T follicular helper cell (primary cell): ENCODE results near the gene CASKIN1.

ENCODE experiments used
- DNase-seq: peaks from one replicate; pipeline ENCODE4 v3.0.0-alpha.2; 2020; ENCODE audit warnings: low read depth

Gene CASKIN1

DNA sequence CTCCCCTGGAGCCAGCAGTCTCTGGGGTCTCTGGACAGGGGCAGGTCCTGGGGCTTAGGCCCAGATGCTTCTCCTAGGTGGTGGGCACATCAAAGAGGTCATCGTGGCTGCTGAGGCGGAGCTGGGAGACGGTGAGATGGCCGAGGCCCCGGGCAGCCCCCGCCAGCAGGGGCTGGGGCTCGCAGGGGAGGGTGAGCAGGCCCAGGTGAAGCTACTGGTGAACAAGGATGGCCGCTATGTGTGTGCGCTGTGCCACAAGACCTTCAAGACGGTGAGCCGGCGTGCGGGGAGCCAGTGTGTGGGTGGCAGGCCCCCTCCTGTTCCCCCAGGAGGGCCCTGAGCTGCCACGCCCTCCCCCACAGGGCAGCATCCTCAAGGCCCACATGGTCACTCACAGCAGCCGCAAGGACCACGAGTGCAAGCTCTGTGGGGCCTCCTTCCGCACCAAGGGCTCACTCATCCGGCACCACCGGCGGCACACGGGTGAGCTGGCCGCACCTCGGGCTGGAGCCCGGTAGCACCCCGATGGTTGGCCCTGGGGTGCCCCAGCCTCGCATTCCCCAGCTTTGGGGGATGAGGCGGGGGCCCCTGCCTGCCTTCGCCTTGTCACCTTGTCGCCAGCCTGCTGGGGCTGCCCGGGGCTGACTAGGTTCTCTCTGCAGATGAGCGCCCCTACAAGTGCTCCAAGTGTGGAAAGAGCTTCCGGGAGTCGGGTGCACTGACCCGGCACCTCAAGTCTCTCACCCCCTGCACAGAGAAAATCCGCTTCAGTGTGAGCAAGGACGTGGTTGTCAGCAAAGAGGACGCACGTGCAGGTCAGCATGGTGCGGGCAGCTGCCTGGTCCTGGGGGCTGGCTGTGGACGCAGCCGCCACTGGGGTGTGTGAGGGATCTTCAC lies 35.9 kb upstream of the CASKIN1 start:
- no peak for DNase-seq

- no peak for DNase-seq
Observed at GRCh38 chr16:2231016-2231931, 34.9 kb upstream of the CASKIN1 start.

- no peak for DNase-seq
Observed at GRCh38 chr16:2230376-2230775, 34.0 kb upstream of the CASKIN1 start.

DNA sequence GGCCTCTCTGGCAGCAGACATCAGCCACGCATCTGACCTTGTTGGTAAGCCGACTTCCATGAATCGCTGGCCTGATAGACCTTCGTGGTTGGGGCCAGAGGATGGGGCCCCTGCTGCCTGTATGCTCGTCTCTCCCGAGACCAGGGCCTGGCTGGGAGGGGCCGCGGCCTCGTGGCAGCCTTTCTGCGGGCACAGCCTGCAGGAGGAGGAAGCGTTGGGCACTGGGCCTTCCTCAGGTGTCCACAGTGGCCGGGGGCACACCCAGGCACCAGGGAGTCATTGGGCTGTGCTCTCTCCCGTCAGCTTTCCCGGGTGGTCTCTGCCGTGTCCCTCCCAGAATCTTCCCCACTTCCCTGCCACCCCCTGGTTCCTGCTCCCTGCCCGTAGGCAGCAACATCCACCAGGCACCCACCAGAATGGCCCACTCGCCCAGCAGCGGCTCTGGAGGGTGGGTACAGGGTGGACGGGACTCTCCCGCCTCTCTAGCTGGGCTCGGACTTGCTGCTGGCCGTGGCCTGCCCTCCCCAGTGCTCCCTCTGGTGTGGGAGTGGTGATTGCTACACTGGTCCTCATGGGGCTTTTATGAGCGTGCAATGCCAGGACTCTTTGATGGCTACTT lies 33.3 kb upstream of the CASKIN1 start:
- no peak for DNase-seq

DNA sequence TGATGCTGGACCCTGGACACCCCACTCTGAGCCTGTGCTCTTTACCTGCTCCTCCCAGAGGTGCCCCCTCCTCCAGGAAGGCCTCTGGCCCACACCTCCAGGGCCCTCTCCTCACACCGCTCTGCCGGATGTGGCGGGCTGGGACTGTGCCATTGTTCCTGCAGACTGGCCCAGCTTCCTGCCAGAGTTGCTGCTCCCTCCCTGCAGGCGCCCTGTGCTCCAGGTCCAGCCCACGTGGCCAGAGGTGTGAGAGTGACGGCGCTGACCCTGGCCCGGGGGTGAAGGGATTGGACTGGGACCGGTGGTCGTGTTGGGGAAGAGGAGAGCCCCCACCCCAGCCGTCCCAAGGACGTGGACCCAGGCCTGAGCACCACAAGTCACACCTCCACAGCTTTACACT lies 32.7 kb upstream of the CASKIN1 start:
- DNase-seq = no peak

GRCh38 chr16:2228161-2228824 lies 31.9 kb upstream of the CASKIN1 start:
- DNase-seq = no peak

GRCh38 chr16:2226918-2227317 lies 30.5 kb upstream of the CASKIN1 start:
- DNase-seq = no peak

DNA sequence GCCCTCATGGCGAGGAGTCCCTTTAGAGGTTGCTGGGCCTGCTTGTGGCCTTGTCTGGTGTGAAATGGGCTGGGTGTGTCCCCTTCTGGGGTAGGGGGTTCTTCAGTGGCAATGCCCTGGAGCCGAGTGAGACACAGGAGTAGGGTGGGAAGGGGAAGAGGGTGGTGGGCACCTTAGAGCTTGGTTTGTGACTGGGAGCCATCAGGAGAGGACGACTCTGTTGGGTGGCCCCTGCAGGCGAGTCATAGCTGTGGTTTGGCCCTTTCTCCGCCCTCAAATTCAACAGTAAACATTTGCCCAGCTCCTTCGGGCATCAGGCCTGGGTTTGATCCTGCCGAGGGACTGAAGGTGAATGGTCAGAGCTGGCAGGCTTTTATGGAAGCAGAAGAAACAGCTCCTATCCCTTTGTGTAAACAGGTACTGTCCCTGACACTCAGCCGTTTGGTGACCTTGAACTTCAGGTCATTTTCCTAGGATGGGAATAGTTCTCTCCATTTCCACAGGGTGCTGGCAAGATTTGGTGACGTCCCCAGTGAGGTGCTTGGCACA lies 29.9 kb upstream of the CASKIN1 start:
- no peak for DNase-seq

- DNase-seq = no peak
Observed at GRCh38 chr16:2223942-2224486, 27.6 kb upstream of the CASKIN1 start.

DNA sequence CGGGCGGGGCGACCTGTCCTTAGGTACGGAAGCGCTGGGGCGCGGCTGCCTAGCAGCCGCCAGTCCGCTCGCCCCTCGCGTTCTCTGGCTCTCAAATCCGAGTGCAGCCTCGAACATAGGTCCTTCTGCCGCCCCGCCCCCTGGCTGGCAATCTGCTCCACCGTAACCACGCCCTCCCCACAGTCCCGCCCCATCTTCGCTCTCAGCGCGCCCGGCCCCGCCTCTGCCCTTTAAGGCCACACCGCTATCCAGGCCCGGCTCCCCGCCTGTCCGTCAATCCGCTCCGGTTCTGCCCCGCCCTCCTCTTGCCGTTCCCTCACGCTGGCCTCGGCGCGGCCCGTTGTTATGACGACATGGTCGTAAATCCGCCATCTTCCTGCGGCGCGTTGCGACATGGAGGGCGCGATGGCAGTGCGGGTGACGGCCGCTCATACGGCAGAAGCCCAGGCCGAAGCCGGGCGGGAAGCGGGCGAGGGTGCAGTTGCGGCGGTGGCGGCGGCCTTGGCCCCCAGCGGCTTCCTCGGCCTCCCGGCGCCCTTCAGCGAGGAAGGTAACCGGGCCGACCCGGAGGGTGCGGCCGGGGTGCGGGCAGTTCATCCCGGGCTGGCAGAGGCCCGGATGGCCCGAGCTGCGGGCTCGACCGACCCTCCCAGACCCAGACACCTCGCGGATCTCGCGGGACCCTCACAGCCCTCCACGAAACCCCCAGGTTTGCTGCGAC lies 27.0 kb upstream of the CASKIN1 start, which contains the start of gene E4F1:
E4F1 (plus strand) TSS at position 371 of the 721 bp plus-strand sequence; CDS start at position 394, 23 bp downstream.
- peak; percentile 97 for DNase-seq

DNA sequence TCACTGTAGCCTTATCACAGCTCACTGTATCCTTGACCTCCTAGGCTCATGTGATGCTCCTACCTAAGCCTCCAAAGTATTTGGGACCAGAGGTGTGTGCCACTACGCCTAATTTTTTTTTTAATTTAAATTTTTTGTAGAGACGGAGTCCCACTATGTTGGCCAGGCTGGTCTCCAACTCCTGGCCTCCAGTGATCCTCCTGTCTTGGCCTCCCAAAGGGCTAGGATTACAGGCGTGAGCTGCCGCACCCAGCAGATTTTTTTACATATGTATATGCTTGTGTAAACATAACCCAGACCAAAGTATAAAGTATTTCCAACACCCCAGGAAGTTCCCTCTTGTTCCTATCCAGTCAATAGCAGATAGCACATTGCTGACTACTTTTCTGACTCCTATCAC lies 19.9 kb upstream of the CASKIN1 start:
- no peak for DNase-seq

- no peak for DNase-seq
Observed at GRCh38 chr16:2214719-2214968, 18.2 kb upstream of the CASKIN1 start, which contains the start of gene PGP. Gene PGP, minus strand, starts transcription at chr16:2214840. Its CDS starts 63 bp downstream, at chr16:2214777.

- DNase-seq = no peak
Observed at GRCh38 chr16:2213817-2214718, 17.7 kb upstream of the CASKIN1 start.

DNA sequence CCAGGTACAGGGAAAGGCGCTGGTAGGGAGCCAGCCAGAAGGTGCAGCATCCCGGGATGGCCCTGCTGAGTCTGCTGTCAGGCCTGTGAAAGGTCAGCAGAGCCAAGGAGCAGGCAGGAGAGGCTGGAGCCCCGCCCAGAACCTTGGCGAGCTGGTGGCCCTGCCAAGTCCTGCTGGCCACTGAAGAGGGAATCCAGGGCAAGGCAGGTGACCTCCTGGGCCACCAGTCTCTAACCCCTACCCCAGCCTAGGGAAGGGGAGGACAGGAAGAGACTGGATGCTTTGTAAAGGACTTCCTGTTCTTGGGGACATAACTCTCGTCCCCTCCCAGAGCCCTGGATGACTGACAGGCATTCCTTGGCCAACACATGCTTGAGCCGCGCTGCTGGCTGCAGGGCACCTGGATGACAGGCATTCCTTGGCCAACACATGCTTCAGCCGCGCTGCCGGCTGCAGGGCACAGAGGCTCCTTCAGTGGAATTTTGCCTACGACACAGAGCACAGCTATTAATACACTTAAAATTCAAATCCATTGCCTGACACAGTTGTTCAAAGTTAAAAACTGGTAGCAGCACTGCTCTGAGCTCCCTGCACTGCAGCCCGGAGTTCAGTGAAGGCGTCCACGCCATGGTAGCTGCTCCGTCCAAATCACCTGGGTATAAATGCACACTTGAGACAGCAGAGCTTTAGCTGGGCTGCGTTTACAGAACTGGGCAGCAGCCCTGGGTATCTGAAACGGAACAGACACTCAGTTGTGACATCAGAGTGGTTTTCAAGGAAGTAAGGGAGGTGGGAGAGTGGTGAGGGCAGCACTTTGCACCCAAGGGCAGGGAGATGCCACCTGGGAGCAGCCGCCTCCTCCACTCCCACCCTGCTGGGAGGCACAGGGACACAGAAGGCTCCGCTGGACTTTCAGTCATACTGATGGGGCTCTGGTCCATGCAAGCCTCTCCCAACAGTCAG lies 16.2 kb upstream of the CASKIN1 start:
- no peak for DNase-seq

GRCh38 chr16:2211923-2212347 lies 15.5 kb upstream of the CASKIN1 start:
- no peak for DNase-seq

DNA sequence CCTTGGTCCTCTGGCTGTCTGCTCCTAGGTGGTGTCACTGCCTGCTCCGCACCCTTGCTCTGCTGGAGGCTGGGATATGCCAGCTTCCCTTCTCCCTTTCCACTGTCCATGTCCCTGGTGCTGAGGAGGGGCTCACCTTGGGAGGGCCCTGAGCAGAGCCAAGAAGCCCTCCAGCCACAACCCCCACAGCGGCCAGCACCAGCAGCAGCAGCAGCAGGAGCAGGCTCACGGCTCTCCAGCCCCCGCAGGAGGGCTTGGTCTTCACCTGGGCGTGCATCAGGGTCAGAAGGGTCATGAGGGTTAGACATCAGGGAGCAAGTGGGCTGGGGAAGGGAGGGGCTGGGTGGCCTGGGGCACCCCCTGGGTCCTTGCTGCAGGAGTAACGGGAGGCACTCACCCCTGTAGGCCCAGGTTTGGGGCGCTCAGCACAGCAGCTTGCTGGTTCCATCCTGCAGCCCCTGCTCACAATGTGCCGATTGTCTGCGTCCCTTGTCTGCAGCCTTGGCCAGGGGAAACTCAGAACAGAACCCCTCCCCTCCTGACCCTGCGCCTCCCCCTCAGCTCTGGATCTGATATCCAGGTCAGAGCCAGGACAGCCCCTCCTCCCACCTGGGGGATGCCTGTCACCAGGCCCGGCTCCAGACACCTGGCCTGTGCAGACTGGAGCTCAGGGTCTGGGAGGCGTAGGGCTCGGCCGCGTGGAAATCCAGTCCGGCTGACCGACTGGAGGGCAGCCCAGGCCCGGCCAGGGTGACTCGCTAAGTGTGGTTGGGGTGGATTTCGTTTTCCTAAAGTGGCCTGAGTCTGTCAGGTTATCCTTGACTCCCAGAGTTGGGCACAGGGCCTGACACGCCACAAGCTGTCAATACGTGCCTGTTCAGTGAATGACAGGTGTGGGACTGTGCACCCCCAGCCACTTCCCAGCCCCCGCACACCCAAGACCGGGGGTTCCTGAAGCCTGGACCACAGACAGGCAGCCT lies 14.3 kb upstream of the CASKIN1 start, which contains the start of gene BRICD5:
BRICD5 (minus strand) TSS at position 478 of the 980 bp plus-strand sequence; CDS start at position 448, 30 bp downstream.
- no peak for DNase-seq

- DNase-seq = no peak
Observed at GRCh38 chr16:2210009-2210332, 13.6 kb upstream of the CASKIN1 start.
